Measurements from ENCODE around the gene LBR. TPM values are rescaled to one million over a fixed set of nuclear protein-coding genes. Genes with fewer than 3 reads are reported as not detected.

LBR gene
- total and polyA plus RNA-seq, 2 experiments from 2014 or later, result 29.6 to 54.2 TPM

DNA sequence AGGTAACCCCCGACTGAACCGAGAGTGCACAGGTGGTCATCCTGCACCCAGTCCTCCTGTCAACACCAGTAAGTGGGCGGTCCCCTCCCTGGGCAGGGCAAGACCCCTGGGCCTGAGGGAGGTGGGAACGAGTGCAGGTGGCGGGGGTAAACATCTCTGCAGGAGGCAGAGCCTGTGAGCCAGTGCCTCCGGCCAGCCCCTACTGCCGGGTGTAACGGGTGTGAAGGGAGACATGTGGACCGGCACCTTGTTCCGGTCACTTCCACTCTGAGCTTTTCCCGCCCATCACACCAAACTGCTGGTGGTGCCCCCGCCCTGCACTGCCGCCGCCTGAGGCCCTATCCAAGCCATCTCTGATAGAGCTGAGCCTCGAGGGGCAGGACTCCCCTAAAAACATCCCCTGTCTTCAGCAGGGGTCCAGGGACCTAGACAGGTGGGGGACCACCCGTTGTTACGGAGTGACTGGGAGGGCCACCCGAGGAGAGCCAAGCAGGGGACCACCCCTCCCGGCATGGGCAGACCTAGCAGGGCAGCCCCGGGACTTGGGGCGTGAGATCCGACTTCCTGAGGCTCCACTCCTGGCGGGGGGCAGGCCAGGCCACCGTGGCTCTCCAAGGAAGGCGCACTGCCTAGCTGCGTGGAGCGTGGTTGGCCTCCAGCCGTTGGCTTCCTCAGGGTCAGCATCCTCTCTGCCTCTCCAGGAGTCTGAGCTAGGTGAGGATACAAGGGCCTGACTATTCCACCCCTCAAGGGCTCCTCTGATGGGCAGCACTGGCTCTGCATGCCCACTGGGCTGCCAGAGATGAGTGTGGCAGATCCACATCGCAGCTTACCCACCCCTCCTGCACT lies 43.8 kb upstream of the LBR start:
- Histone ChIP-seq H2AFZ (no peak overlapping the region), H3K4me3 (no peak overlapping the region), H3K4me2 (no peak overlapping the region), H3K4me1 (ENCODE audit: insufficient read depth) (no peaks in the 10 kb centered on the region), H3K27me3 (no peaks in the 10 kb centered on the region), H3K9me3 (ENCODE audit: low read depth) (no peaks in the 10 kb centered on the region), H3K36me3 (replicated peaks; ENCODE audit: insufficient read depth, low read depth) (no peaks in the 10 kb centered on the region), H3K79me2 (no peaks in the 10 kb centered on the region), H3K9me2 (replicated peaks; ENCODE audit: insufficient read depth) (no peaks in the 10 kb centered on the region), H4K20me1 (ENCODE audit: insufficient read depth, poor library complexity, severe bottlenecking) (no peaks in the 10 kb centered on the region), H3K27ac (no peak overlapping the region)
- WGBS (ENCODE audit: low lambda C conversion rate, missing lambda C conversion rate), result 79% methylated on average over 27 of the region's 29 CpGs
- TF ChIP-seq EZH2 (IDR thresholded peaks at IDR 0.05; ENCODE audit: borderline replicate concordance), result no peak
- TF ChIP-seq CTCF (IDR thresholded peaks at IDR 0.05; ENCODE audit: poor library complexity), result no peak
- TF ChIP-seq EZH2phosphoT487 (IDR thresholded peaks at IDR 0.05; ENCODE audit: low read depth, severe bottlenecking, unreplicated experiment), result no peak
- no peak for DNase-seq (ENCODE audit: low spot score)

DNA sequence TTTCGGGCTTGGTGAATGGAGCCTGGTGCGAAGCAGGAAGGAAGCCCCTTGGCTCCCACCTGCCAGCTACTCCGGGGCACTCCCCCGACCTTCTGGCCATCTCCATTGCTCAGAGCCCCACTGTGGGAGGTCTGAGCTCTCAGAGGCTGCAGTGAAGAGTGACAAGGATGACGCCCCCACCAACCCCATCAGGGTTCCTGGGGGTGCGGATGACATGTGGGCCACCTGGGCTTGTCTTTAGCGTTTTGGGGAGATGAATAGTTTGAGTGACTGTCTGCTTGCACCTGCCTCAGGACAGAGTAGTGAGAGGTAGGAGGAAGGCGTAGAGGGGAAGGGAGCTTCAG lies 43.2 kb upstream of the LBR start:
- 80% methylated on average over 8 of the region's 8 CpGs for WGBS (ENCODE audit: low lambda C conversion rate, missing lambda C conversion rate)
- Histone ChIP-seq H3K4me3 (no peak overlapping the region), H3K36me3 (replicated peaks; ENCODE audit: insufficient read depth, low read depth) (no peaks in the 10 kb centered on the region), H4K20me1 (ENCODE audit: insufficient read depth, poor library complexity, severe bottlenecking) (no peaks in the 10 kb centered on the region), H3K4me2 (no peak overlapping the region), H3K27me3 (no peaks in the 10 kb centered on the region), H3K27ac (no peak overlapping the region), H2AFZ (no peak overlapping the region), H3K4me1 (ENCODE audit: insufficient read depth) (no peaks in the 10 kb centered on the region), H3K9me2 (replicated peaks; ENCODE audit: insufficient read depth) (no peaks in the 10 kb centered on the region), H3K79me2 (no peaks in the 10 kb centered on the region), H3K9me3 (ENCODE audit: low read depth) (no peaks in the 10 kb centered on the region)
- no peak for DNase-seq (ENCODE audit: low spot score)
- TF ChIP-seq CTCF (IDR thresholded peaks at IDR 0.05; ENCODE audit: poor library complexity), result no peak
- TF ChIP-seq EZH2 (IDR thresholded peaks at IDR 0.05; ENCODE audit: borderline replicate concordance), result no peak
- no peak for TF ChIP-seq EZH2phosphoT487 (IDR thresholded peaks at IDR 0.05; ENCODE audit: low read depth, severe bottlenecking, unreplicated experiment)

- Histone ChIP-seq H3K4me2 (no peak overlapping the region), H3K4me3 (no peak overlapping the region), H3K4me1 (ENCODE audit: insufficient read depth) (no peaks in the 10 kb centered on the region), H3K27me3 (no peaks in the 10 kb centered on the region), H3K36me3 (replicated peaks; ENCODE audit: insufficient read depth, low read depth) (no peaks in the 10 kb centered on the region), H3K27ac (no peak overlapping the region), H2AFZ (no peak overlapping the region), H3K79me2 (no peaks in the 10 kb centered on the region), H3K9me2 (replicated peaks; ENCODE audit: insufficient read depth) (no peaks in the 10 kb centered on the region), H4K20me1 (ENCODE audit: insufficient read depth, poor library complexity, severe bottlenecking) (no peaks in the 10 kb centered on the region), H3K9me3 (ENCODE audit: low read depth) (no peaks in the 10 kb centered on the region)
- DNase-seq (ENCODE audit: low spot score), result no peak
- no peak for TF ChIP-seq EZH2 (IDR thresholded peaks at IDR 0.05; ENCODE audit: borderline replicate concordance)
- TF ChIP-seq EZH2phosphoT487 (IDR thresholded peaks at IDR 0.05; ENCODE audit: low read depth, severe bottlenecking, unreplicated experiment), result no peak
- TF ChIP-seq CTCF (IDR thresholded peaks at IDR 0.05; ENCODE audit: poor library complexity), result no peak
- 87% methylated on average over 23 of the region's 25 CpGs for WGBS (ENCODE audit: low lambda C conversion rate, missing lambda C conversion rate)
Measured at GRCh38 chr1:225470211-225471108, 42.6 kb upstream of the LBR start.

All from hepatocyte (in vitro differentiated cells).